B cell (primary cell): ENCODE measurements around the gene CC2D2B. TPM values are rescaled to one million over a fixed set of nuclear protein-coding genes. Genes with fewer than 3 reads are reported as not detected.

ENCODE experiments used
- ATAC-seq: fragments of 200-7000 bp; cut with Tn5 transposase; one replicate; pipeline ENCODE4 v1.10.0; 2021; ENCODE audit warnings: low read depth, mild to moderate bottlenecking, moderate number of reproducible peaks, moderate library complexity
- CTCF ChIA-PET: fragments of 350-600 bp; sonication (Branson Sonifier 250); formaldehyde crosslinking; loops from one replicate; lab custom pipeline; 2021; ENCODE audit warnings: antibody characterized with exemption, inconsistent platforms; lab: Charles Lee
- POLR2A ChIA-PET: fragments of 350-600 bp; sonication (Branson Sonifier 250); formaldehyde crosslinking; loops from one replicate; lab custom pipeline; 2021; ENCODE audit warnings: antibody characterized with exemption; lab: Charles Lee
- DNase-seq: peaks from one replicate; pipeline ENCODE4 v3.0.0; 2013
- H2AFZ ChIP-seq: 2 replicates; pipeline ENCODE4 v1.6.1; 2012; ENCODE audit warnings: mild to moderate bottlenecking, low read depth, low read length; ENCODE audit not compliant: insufficient read depth, poor library complexity, severe bottlenecking
- H3K27ac ChIP-seq, 2 donors: 1 replicate in 1 of 2; 2 replicates in 1 of 2; pipeline ENCODE4 v1.5.1; 2012 to 2013; ENCODE audit warnings: low read length in 2 of 2, mild to moderate bottlenecking in 2 of 2, moderate library complexity in 1 of 2
- H3K27me3 ChIP-seq, 4 experiments: fragments of 200-600 bp in 1 of 4; sonication (generic) in 1 of 4; replicated peaks in 1 of 4; 1 replicate in 2 of 4; 2 replicates in 2 of 4; pipeline versions ENCODE4 v1.6.1 to v1.7.0; 2013 to 2016; ENCODE audit warnings: low read length in 3 of 4, mild to moderate bottlenecking in 2 of 4, mixed read lengths in 1 of 4, moderate library complexity in 1 of 4; ENCODE audit not compliant: insufficient read depth in 4 of 4, control insufficient read depth in 3 of 4; ENCODE audit errors: control extremely low read depth in 1 of 4
- H3K36me3 ChIP-seq, 2 experiments: replicated peaks in 1 of 2; 1 replicate in 1 of 2; 2 replicates in 1 of 2; pipeline versions ENCODE4 v1.6.1 to v1.7.1; 2013; ENCODE audit warnings: low read length in 1 of 2; ENCODE audit not compliant: insufficient read depth in 2 of 2, control insufficient read depth in 1 of 2; ENCODE audit errors: control extremely low read depth in 1 of 2, extremely low read depth in 1 of 2
- H3K4me1 ChIP-seq, 2 donors: fragments of 200-600 bp in 1 of 2; sonication (generic) in 1 of 2; 1 replicate in 1 of 2; 2 replicates in 1 of 2; pipeline versions ENCODE4 v1.5.1 to v1.6.1; 2013 to 2017; ENCODE audit warnings: low read length in 2 of 2; ENCODE audit not compliant: control insufficient read depth in 2 of 2, insufficient read depth in 2 of 2
- H3K4me2 ChIP-seq: replicated peaks from 2 replicates; pipeline ENCODE3; 2012; ENCODE audit warnings: mild to moderate bottlenecking, low read depth, low read length; ENCODE audit not compliant: poor library complexity, severe bottlenecking
- H3K4me3 ChIP-seq, 5 experiments: fragments of 200-600 bp in 1 of 5; sonication (generic) in 1 of 5; 1 replicate in 3 of 5; 2 replicates in 2 of 5; pipeline versions ENCODE4 v1.5.1 to v1.7.0; 2011 to 2016; ENCODE audit warnings: low read length in 4 of 5, mild to moderate bottlenecking in 4 of 5, low read depth in 2 of 5, control low read depth in 1 of 5, moderate library complexity in 1 of 5; ENCODE audit not compliant: insufficient read depth in 1 of 5; ENCODE audit errors: control extremely low read depth in 1 of 5, extremely low read depth in 1 of 5
- H3K79me2 ChIP-seq: fragments of 200-600 bp; sonication (generic); one replicate; pipeline ENCODE4 v1.6.0; 2016; ENCODE audit warnings: low read length; ENCODE audit not compliant: control insufficient read depth, insufficient read depth
- H3K9ac ChIP-seq: fragments of 200-600 bp; sonication (generic); 2 replicates; pipeline ENCODE4 v1.6.1; 2017; ENCODE audit warnings: mild to moderate bottlenecking, low read length, moderate library complexity
- H3K9me3 ChIP-seq, 3 donors: one replicate each; pipeline versions ENCODE4 v1.6.1 to v1.7.1; 2013; ENCODE audit warnings: low read length in 2 of 3; ENCODE audit not compliant: control insufficient read depth in 2 of 3, insufficient read depth in 1 of 3; ENCODE audit errors: control extremely low read depth in 1 of 3
- H4K20me1 ChIP-seq: 2 replicates; pipeline ENCODE4 v1.6.0; 2012; ENCODE audit warnings: mild to moderate bottlenecking, low read length; ENCODE audit not compliant: insufficient read depth, control insufficient read depth, poor library complexity, severe bottlenecking
- H3K27ac Mint-ChIP-seq: one replicate; pipeline ENCODE4 v1.8.0; 2021; ENCODE audit warnings: mixed read lengths
- H3K27me3 Mint-ChIP-seq: one replicate; pipeline ENCODE4 v1.8.0; 2021; ENCODE audit warnings: mixed read lengths
- H3K4me1 Mint-ChIP-seq: one replicate; pipeline ENCODE4 v1.8.0; 2021; ENCODE audit warnings: mixed read lengths
- H3K4me3 Mint-ChIP-seq: one replicate; pipeline ENCODE4 v1.8.0; 2021; ENCODE audit warnings: mixed read lengths
- H3K9me3 Mint-ChIP-seq: one replicate; pipeline ENCODE4 v1.8.0; 2022; ENCODE audit warnings: mixed read lengths; ENCODE audit not compliant: insufficient read depth
- EZH2 ChIP-seq: IDR thresholded peaks from 2 replicates; pipeline ENCODE4 v1.6.1; 2012; ENCODE audit warnings: borderline replicate concordance, low read depth, mild to moderate bottlenecking, moderate library complexity, low read length; ENCODE audit not compliant: insufficient read depth, poor library complexity, severe bottlenecking
- WGBS: methylation state at CpG from one replicate; pipeline ENCODE4 v1.1.5; 2013; ENCODE audit warnings: missing lambda C conversion rate; ENCODE audit not compliant: insufficient coverage; 5-methylcytosine and 5-hydroxymethylcytosine counted together
- intact Hi-C: fragments of 100-400 bp; cut with micrococcal nuclease; formaldehyde crosslinking; loops from one replicate; pipeline ENCODE4 v1.10.0; 2022
- polyA plus RNA-seq: library from polyadenylated mRNA; depleted of rRNA; stranded (reverse); fragments of >200 nt; gene quantifications from 2 replicates; pipeline ENCODE4 v1.2.3, GENCODE V29; 2012
- total RNA-seq, 2 donors: library from RNA; stranded (reverse); fragments of 120-200 nt in 1 of 2; gene quantifications; 1 replicate in 1 of 2; 2 replicates in 1 of 2; pipeline versions ENCODE4 v1.2.3 to v1.2.4, GENCODE V29; 2013 to 2022
- TF ChIP-seq, protein P1 (sequence below): fragments of 200-600 bp; IDR thresholded peaks from one replicate; pipeline ENCODE4 v1.8.0; 2022; ENCODE audit warnings: antibody characterized with exemption, mild to moderate bottlenecking

The CC2D2B gene
- total and polyA plus RNA-seq, 2 donors (not counting 1 experiment from before 2014, with no cell fraction given), result 0.70 to 2.1 TPM

DNA sequence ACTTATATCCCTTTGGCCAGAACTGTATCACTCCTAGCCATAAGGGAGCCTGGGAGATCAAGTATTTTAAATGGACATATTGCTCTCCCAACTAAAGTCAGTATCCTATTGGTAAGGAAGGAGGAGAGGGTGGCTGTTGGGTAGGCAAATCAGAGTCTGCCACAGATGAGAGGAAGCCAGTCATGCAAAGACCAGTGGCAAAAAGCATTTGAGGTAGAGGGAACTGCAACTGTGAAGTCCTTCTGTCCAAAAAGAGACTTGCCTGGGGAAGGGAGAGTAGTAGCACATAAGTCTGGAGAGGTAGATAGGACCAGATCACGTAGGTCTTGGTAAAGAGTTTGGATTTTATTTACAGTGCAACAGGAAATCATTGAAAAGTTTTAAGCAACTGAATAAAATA is 126.8 kb downstream of the CC2D2B start:
- peaks cover 7% of the 10 kb centered on the region for H3K4me1 Mint-ChIP-seq
- Histone ChIP-seq H3K4me3 (no peak overlapping the region), H2AFZ (no peak overlapping the region), H3K36me3 (no peaks in the 10 kb centered on the region), H3K4me1 (no peaks in the 10 kb centered on the region), H3K9ac (no peak overlapping the region), H3K4me2 (no peak overlapping the region), H4K20me1 (no peaks in the 10 kb centered on the region), H3K27ac (no peak overlapping the region), H3K9me3 (peaks cover 0 to 5% (median 0%) of the 10 kb centered on the region in 3 donors), H3K79me2 (no peaks in the 10 kb centered on the region), H3K27me3 (peaks cover 0 to 5% (median 0%) of the 10 kb centered on the region in 4 experiments)
- intact Hi-C loops, result no loop called here
- ATAC-seq (no peak), DNase-seq (no peak)
- H3K4me3 Mint-ChIP-seq, result no peak overlapping the region
- TF ChIP-seq EZH2, result no peak
- TF ChIP-seq, protein P1, sequence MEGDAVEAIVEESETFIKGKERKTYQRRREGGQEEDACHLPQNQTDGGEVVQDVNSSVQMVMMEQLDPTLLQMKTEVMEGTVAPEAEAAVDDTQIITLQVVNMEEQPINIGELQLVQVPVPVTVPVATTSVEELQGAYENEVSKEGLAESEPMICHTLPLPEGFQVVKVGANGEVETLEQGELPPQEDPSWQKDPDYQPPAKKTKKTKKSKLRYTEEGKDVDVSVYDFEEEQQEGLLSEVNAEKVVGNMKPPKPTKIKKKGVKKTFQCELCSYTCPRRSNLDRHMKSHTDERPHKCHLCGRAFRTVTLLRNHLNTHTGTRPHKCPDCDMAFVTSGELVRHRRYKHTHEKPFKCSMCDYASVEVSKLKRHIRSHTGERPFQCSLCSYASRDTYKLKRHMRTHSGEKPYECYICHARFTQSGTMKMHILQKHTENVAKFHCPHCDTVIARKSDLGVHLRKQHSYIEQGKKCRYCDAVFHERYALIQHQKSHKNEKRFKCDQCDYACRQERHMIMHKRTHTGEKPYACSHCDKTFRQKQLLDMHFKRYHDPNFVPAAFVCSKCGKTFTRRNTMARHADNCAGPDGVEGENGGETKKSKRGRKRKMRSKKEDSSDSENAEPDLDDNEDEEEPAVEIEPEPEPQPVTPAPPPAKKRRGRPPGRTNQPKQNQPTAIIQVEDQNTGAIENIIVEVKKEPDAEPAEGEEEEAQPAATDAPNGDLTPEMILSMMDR, result no peak
- no peaks in the 10 kb centered on the region for H3K9me3 Mint-ChIP-seq
- no peak overlapping the region for H3K27ac Mint-ChIP-seq
- WGBS, result no CpG with 5 or more reads among the region's 1 CpG
- H3K27me3 Mint-ChIP-seq, result no peaks in the 10 kb centered on the region
- CTCF ChIA-PET, result interaction anchor here (1.1 kb wide), 1 partner anchor 18 kb away, joined by 3 read pairs; no protein-coding TSS in a partner anchor
- POLR2A ChIA-PET, result no interaction called here

DNA sequence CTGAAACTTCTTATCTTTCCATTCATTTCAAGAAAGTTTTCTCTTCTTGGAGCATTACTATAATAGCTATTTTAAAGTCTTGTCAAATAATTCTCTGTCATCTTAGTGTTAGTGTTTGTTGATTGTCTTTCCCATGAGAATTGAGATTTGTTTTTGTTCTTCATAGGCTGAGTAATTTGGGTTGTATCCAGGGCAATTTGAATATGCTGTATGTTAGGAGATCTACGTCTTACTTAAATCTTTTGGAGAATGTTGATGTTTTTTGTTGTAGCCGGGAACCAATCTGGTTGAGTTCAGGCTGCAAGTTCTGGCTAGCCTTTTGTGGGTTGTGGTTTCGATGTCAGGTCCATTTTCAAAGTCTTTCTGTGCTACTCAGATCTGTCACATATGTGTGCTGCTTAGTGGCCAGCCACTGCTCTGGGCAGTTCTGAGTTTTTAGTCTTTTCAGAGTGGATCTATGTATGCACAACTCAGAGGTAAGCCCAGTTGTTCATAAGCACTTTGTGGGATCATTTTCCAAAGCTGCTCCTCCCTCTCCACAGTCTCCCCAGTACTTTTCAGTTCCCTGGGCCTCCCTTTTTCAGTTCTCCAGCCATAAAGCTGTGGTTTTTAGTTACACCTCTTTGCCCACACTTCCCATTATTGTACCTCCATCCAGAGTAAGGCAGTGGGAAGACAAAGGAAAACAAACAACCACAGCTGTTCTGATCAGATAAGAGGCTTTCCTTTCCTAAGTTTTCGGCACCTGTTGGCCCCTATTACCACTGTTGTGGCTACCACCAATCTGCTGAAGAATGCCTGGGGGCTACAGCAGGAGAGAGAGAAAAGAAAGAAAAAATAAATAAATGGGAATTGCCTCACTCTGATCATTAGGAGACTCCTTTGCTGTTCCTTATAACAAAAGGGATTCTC is 131.0 kb downstream of the CC2D2B start:
- TF ChIP-seq EZH2, result no peak
- TF ChIP-seq, protein P1, result no peak
- H3K27ac ChIP-seq, result no peak overlapping the region
- Mint-ChIP-seq H3K27ac (no peak overlapping the region), H3K9me3 (no peaks in the 10 kb centered on the region), H3K4me3 (no peak overlapping the region), H3K27me3 (no peaks in the 10 kb centered on the region), H3K4me1 (peaks cover 13% of the 10 kb centered on the region)
- DNase-seq, result no peak
- no peak overlapping the region for H3K4me2 ChIP-seq
- H3K9me3 ChIP-seq, result peaks cover 0 to 5% (median 0%) of the 10 kb centered on the region in 3 donors
- intact Hi-C loops, result no loop called here
- ATAC-seq, result no peak
- ChIA-PET CTCF (interaction anchor here (0.6 to 0.9 kb wide), 2 partner anchors 21 to 669 kb away, joined by 4 to 5 read pairs; no protein-coding TSS in a partner anchor), POLR2A (no interaction called here)
- peaks cover 0 to 5% (median 0%) of the 10 kb centered on the region in 4 experiments for H3K27me3 ChIP-seq
- no peak overlapping the region for H3K4me3 ChIP-seq
- WGBS, result 100% methylated on average over 3 of the region's 4 CpGs
- peaks cover 19% of the 10 kb centered on the region for H3K79me2 ChIP-seq
- H3K36me3 ChIP-seq, result no peaks in the 10 kb centered on the region
- no peak overlapping the region for H3K9ac ChIP-seq
- no peaks in the 10 kb centered on the region for H4K20me1 ChIP-seq
- H3K4me1 ChIP-seq, result peaks cover 5 to 6% of the 10 kb centered on the region in 2 donors
- no peak overlapping the region for H2AFZ ChIP-seq
